HG03457 (cell line): ENCODE results near the gene SPARC.

Source experiments
- ATAC-seq: cut with Tn5 transposase; IDR thresholded peaks from one replicate; pipeline ENCODE4 v1.9.1; 2021; ENCODE audit warnings: moderate number of reproducible peaks; ENCODE audit not compliant: unreplicated experiment

SPARC gene

DNA sequence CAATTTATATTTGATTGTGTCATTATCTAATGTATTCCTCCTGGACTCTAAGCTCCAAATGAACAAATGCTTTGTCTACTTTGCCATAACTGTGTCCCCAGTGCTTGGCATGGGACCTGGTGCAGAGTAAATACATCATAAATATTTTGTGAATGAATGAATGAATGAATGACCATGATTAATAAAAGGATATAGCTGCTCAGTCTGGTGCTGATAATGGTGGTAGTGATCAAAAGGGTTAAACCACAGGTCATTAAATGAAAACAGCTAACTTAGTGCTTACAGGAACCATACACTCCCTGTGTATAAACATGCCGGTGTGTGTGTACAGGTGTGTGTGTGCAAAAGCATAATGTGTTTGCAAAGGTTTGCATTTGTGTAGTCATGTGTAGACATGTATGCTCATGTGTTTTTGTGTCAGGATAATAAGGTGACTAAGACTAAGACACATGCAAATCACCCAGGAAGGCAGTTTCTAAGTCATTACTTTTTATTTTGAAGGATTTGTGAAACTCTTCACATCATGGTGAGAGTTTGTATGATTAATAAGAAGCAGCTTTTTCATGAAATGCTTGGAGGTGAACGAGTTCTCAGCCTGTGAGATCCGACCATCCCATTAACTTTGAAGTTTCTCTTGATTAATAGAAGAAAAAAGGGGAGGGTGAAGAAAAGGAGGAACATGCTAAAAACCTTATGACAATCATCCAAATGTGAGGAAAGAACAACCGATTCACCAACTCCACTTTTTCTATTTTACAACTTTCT is 24.6 kb downstream of the SPARC start:
- ATAC-seq, result peak; percentile 53

DNA sequence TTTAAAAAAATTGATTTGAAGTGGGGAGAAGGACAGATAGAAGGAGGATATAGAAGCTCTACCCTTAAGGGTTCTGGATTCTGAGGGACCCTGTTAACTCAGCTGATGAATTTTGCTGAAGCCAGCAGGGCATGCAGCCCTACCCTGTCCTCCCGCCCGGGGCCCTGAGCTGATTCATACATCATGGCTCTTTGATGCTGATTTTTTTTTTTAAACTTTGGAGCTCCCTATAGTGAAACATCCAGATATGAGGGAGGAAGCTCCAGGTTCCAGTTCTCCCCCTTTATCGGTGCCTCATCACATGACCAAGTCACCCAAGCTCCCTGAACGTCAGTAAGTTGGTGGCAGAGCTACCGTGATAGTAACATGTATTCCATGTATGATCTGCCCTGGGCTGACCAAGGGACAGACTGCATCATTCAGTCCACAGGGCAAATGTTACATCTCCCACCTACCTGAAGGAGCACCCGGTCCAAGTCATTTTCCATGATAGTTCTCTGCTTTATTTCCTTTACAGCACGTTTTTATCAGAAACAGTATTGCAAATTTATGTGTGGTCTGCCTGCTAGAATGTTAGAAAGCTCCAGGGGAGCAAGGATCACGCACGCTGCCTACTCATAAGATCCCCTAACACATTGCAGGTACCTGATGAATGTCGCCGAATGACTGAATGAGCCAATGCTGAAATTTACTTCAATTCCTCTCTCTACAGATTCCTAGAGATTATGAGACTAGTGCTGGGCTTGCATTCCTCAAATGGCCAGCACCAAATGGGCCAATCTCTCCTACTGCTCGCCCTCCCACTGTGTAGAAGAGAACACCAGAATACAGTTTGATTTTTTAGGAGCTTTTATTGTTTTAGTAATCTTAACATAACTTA is 25.9 kb downstream of the SPARC start:
- ATAC-seq, result no peak

- ATAC-seq, result peak; percentile 69
Observed at GRCh38 chr5:151659001-151659754, 27.5 kb downstream of the SPARC start.

DNA sequence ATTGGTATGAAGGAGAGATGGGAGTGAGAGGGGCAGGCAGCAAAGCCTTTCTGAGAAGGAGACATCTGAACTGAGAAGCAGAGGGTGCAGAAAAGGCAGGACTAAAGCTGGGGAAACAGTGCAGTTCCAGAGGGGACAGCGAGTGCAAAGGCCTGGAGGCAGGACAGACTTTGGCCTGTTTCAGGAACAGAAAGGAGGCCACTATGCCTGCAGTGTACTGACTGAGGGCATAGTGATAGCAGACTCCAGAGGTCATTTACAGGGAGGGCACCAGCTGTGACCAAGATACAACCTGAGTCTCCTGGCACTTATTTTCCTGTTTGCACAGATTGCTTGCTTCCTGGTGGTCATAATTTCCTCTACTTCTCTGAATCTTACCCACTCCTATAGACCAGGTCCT is 29.6 kb downstream of the SPARC start:
- no peak for ATAC-seq

GRCh38 chr5:151656311-151656710 is 30.4 kb downstream of the SPARC start:
- no peak for ATAC-seq

GRCh38 chr5:151651997-151652645 is 34.6 kb downstream of the SPARC start:
- peak; percentile 98 for ATAC-seq

- no peak for ATAC-seq
Observed at GRCh38 chr5:151648988-151649387, 37.7 kb downstream of the SPARC start.

DNA sequence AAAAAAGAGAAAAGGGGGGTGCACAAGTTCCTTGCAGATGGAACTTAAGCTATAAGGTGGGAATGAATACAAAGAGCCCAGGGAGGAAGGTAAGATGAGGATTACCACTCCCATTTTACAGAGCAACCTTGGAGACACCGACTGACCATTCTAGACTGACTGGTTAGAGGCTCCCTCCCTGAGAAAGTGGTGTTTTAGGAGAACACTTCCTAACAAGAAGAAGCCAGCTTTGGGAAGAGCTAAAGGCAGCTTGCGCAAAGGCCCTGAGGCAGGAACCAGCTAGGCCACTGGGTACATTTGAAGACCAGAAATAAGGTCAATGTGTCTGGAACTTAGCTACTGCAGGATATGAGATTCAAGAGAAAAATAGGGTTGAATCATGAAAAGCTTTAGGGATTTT is 38.6 kb downstream of the SPARC start:
- no peak for ATAC-seq

DNA sequence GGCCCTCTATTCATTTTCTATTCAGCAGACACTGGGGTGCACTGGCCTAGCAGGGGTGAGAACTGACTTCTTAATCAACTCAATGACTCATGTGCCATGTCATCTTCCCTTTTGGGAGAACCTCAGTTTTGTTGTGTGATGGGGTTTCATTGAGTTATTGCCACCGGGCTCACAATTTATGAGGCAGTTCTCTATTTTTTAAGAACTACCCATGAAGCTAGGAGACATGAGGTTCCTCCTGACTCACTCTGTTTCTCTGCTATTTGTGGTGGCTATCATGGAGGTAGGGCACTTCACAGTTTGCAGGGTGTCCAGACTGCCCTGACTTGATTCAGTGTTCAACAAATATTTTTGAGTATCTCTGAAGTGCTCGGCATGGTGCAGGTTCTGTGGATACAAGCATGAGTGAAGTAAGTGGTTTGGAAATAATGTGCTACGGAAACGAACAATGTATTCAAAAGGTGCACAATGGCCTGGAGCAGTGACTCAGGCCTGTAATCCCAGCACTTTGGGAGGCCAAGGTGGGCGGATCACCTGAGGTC is 39.3 kb downstream of the SPARC start:
- ATAC-seq, result no peak

GRCh38 chr5:151646334-151646733 is 40.4 kb downstream of the SPARC start:
- no peak for ATAC-seq

DNA sequence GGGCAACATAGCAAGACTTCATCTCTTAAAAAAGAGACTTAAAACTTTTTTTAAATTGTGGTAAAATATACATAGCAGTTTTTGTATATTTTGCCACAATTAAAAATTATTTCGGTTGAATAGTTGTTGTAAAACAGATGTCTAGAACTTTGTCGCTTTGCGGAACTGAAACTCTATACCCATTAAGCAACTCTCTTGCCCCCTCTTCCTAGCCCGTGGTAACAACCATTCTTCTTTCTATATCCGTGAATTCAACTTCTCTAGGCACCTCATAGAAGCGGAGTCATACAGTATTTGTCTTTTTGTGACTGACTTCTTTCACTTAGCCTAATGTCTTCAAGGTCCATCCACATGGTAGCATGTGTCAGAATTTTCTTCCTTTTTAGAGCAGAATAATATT is 43.3 kb downstream of the SPARC start:
- no peak for ATAC-seq

DNA sequence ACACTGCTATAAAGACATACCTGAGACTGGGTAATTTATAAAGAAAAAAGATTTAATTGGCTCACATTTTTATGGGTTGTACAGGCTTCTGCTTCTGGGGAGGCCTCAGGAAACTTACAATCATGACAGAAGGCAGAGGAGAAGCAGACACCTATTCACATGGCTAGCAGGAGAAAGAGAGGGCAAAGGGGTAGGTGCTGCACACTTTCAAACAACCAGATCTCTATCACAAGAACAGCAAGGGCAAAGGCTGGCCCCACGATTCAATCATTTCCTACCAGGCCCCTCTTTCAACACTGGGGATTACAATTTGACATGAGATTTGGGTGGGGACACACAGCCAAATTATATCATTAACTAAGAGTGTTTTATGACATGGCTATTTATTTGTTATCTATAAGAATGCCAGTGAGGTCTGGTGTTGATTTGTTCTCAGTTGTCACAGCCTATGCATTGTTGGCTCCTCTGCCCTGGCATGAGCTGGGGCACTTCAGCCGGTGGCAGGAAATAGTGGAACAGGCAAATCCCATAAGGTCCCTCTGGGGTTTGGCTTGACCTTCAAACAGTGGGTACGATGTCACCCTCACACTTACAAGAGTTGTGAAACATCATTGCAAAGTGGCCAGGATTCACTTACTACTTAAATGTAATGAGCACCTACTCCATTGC is 44.1 kb downstream of the SPARC start:
- ATAC-seq, result no peak

- ATAC-seq, result no peak
Observed at GRCh38 chr5:151638619-151639018, 48.1 kb downstream of the SPARC start.

- ATAC-seq, result no peak
Observed at GRCh38 chr5:151637676-151638075, 49.0 kb downstream of the SPARC start.

- no peak for ATAC-seq
Observed at GRCh38 chr5:151633892-151634291, 52.8 kb downstream of the SPARC start.

DNA sequence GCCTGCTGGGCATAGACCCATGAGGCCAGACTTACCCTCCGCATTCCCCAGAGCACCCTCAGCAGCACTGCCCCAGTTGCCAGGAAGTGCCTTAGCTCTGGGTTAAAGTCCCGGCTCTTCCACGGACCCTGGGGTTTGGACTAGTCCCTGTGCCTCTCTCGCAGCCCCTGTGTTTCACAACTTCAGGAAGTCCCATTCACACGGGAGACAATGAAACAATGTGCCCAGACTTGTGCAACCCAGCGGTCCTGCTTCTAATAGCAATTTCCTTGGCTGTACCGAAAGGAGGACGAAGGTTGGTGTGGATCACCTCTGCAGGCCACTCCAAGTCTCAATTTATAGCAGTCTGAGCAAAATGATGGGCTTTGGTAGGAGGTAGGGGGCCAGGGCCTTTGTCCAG is 53.8 kb downstream of the SPARC start:
- ATAC-seq, result no peak

- no peak for ATAC-seq
Observed at GRCh38 chr5:151632524-151632923, 54.2 kb downstream of the SPARC start.

- ATAC-seq, result no peak
Observed at GRCh38 chr5:151631941-151632340, 54.8 kb downstream of the SPARC start.

- ATAC-seq, result no peak
Observed at GRCh38 chr5:151630088-151630487, 56.6 kb downstream of the SPARC start.
